ENCODE data around the gene FGF11. TPM values are rescaled to one million over a fixed set of nuclear protein-coding genes. Genes with fewer than 3 reads are reported as not detected.

The FGF11 gene
- total RNA-seq, 2 experiments from 2014 or later: 1.5 to 1.7 TPM

DNA sequence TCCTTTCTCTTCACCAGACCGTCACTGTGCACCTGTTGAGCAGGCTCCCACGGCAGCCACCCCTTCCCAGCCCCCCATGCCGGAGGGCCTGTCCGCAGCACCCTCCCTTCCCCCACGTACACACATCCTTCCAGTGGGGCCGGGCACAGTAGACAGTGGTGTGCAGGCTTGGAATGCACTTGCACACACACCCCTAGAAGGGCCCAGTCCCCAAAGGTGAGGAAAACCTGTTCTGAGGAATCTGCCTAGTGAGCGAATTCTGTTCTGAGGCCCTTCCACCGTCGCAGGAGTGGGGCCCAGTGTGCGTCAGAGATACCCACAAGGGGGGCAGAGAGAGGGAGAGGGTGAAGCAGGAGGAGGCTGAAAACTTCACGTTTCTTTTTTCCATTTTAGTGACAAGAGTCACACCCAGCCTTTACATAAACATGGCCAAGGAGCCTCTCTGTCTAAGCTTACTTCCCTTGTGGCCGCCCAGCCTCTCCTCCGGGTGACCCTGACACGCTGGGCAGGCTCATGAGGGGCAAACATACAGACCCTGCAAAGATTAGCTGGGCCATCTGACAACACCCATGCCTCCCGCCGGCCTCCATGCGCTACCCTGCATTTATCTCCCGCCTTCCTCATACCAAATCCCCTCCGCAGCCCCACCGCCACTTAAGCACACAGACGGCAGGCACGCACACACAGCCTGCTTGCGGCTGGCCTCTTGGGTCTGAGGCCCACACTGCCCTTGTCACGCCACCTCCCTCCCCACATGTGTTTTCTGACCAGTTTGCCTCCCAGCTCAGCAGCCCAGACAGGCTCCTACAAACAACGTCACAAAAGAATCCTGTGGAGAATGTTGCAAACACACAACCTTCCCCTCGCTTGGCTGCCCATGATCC lies 38.3 kb downstream of the FGF11 start:
- no peaks in the 10 kb centered on the region for H3K9me3 ChIP-seq (ENCODE audit: control insufficient read depth in 1 of 2, insufficient read depth in 1 of 2, low read length in 2 of 2)
- Mint-ChIP-seq H3K4me3 (peak overlapping the region; percentile 91), H3K27me3 (no peaks in the 10 kb centered on the region), H3K4me1 (ENCODE audit: low read depth) (peaks cover 55% of the 10 kb centered on the region), H3K36me3 (ENCODE audit: low read depth) (peaks cover 17% of the 10 kb centered on the region), H3K27ac (peak overlapping the region; percentile 93), H3K9me3 (no peaks in the 10 kb centered on the region)
- POLR2A ChIA-PET: interaction anchor here (1.5 to 7.2 kb wide), 12 partner anchors 8 to 257 kb away, joined by 3 to 137 read pairs (median 10); partner anchors contain the start of genes ACADVL, ATP1B2, FGF11 and MPDU1
- H3K4me1 ChIP-seq (ENCODE audit: insufficient read depth, low read length): peaks cover 77% of the 10 kb centered on the region
- ATAC-seq (ENCODE audit: poor library complexity): peak; percentile 28
- H3K4me3 ChIP-seq (ENCODE audit: low read length): peak overlapping the region; percentile 77
- H3K27me3 ChIP-seq (ENCODE audit: control insufficient read depth in 1 of 2, insufficient read depth in 2 of 2, low read length in 2 of 2): no peaks in the 10 kb centered on the region
- H3K27ac ChIP-seq (ENCODE audit: low read depth in 1 of 2, low read length in 2 of 2): peak overlapping the region in 1 of 2 donors; percentile 99
- TF ChIP-seq, protein P1, sequence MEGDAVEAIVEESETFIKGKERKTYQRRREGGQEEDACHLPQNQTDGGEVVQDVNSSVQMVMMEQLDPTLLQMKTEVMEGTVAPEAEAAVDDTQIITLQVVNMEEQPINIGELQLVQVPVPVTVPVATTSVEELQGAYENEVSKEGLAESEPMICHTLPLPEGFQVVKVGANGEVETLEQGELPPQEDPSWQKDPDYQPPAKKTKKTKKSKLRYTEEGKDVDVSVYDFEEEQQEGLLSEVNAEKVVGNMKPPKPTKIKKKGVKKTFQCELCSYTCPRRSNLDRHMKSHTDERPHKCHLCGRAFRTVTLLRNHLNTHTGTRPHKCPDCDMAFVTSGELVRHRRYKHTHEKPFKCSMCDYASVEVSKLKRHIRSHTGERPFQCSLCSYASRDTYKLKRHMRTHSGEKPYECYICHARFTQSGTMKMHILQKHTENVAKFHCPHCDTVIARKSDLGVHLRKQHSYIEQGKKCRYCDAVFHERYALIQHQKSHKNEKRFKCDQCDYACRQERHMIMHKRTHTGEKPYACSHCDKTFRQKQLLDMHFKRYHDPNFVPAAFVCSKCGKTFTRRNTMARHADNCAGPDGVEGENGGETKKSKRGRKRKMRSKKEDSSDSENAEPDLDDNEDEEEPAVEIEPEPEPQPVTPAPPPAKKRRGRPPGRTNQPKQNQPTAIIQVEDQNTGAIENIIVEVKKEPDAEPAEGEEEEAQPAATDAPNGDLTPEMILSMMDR (IDR thresholded peaks at IDR 0.05): no peak
- H3K36me3 ChIP-seq (ENCODE audit: insufficient read depth, low read length): peaks cover 6% of the 10 kb centered on the region
- DNase-seq: peak in 6 of 14 experiments; percentile 36 to 69 (median 52)
- CTCF ChIA-PET: interaction anchor here (1.8 to 3.5 kb wide), 2 partner anchors 41 to 122 kb away, joined by 6 to 25 read pairs; partner anchors contain the start of gene TMEM102
- intact Hi-C loops (cut with DNase I, micrococcal nuclease): loop anchor here (1.0 to 2.0 kb wide), 3 partner anchors 17 to 41 kb away; no protein-coding TSS in a partner anchor

DNA sequence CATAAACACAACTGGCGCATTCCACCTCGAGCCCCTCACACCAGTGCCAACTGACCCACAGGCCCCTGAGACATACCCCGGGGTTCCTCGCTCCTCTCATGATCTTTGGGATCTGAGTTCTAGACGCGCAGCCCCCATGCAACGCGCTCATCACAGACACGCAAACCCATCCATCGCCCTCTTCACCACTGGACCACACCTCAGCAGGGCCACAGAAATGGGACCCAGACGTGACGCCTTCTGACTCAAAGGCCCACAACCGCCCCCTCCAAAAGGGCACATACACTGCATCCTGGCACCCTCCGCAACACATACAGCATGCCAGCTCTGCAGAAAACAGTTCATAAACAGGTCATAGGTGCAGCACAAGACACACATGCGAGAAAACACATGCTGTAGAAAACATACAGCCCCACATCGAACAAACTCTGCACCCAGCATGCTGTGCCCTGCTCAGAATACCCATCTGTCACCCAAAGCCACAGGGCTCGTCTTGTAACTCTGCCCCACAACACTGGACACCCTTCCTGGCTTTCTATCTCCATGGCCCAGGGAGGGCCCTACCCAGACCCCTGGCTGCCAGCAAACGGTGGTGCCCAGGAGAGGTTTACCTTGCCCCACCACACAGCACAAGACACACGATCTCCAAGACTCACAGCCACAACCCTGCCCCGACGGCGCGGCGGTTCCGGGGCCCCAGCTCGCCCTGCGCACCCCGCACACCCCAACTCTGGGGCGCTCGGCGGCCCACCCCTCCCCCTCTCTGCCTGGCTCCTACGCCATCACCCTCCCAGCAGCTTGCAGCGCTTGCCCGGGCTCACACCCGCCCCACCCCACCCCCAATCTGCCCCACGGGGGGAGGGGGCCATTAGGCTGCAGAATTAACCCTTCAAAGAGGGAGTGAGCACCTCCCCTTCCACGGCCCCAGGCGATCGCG lies 39.2 kb downstream of the FGF11 start:
- ATAC-seq (ENCODE audit: poor library complexity): peak; percentile 46
- Mint-ChIP-seq H3K27me3 (no peaks in the 10 kb centered on the region), H3K36me3 (ENCODE audit: low read depth) (peaks cover 23% of the 10 kb centered on the region), H3K9me3 (no peaks in the 10 kb centered on the region), H3K4me3 (peak overlapping the region; percentile 91), H3K4me1 (ENCODE audit: low read depth) (peaks cover 60% of the 10 kb centered on the region), H3K27ac (peak overlapping the region; percentile 93)
- intact Hi-C loops (cut with DNase I, micrococcal nuclease): loop anchor here (1.0 to 2.0 kb wide), 2 partner anchors 23 to 42 kb away; no protein-coding TSS in a partner anchor
- Histone ChIP-seq H3K4me1 (ENCODE audit: insufficient read depth, low read length) (peaks cover 81% of the 10 kb centered on the region), H3K36me3 (ENCODE audit: insufficient read depth, low read length) (peaks cover 6% of the 10 kb centered on the region), H3K9me3 (ENCODE audit: control insufficient read depth in 1 of 2, insufficient read depth in 1 of 2, low read length in 2 of 2) (no peaks in the 10 kb centered on the region), H3K27ac (ENCODE audit: low read depth in 1 of 2, low read length in 2 of 2) (peak overlapping the region; percentile 70 to 99), H3K4me3 (ENCODE audit: low read length) (peak overlapping the region; percentile 77), H3K27me3 (ENCODE audit: control insufficient read depth in 1 of 2, insufficient read depth in 2 of 2, low read length in 2 of 2) (no peaks in the 10 kb centered on the region)
- CTCF ChIA-PET: interaction anchor here (1.8 to 3.5 kb wide), 2 partner anchors 42 to 123 kb away, joined by 6 to 25 read pairs; partner anchors contain the start of gene TMEM102
- POLR2A ChIA-PET: interaction anchor here (0.7 to 7.2 kb wide), 24 partner anchors 7 to 678 kb away, joined by 3 to 137 read pairs (median 5); partner anchors contain the start of genes ACADVL, ATP1B2, CHRNB1 and FGF11
- DNase-seq: peak; percentile 46 to 88 (median 70)
- TF ChIP-seq, protein P1 (IDR thresholded peaks at IDR 0.05): no peak
